PFSK-1 (cell line): Measurements from ENCODE around the gene RPA3.

ENCODE experiments used
- FOXP2 ChIP-seq: optimal IDR thresholded peaks from 2 replicates; pipeline ENCODE3; 2011; ENCODE audit warnings: borderline replicate concordance, control low read depth, inconsistent platforms; ENCODE audit not compliant: insufficient read depth; ENCODE audit errors: extremely low read length, extremely low read depth
- POLR2AphosphoS5 ChIP-seq: IDR thresholded peaks from 2 replicates; pipeline ENCODE4 v1.6.1; 2012; ENCODE audit warnings: low read depth, mild to moderate bottlenecking, control low read depth, low read length, moderate library complexity
- SIN3A ChIP-seq: IDR thresholded peaks from 2 replicates; pipeline ENCODE4 v1.6.1; 2012; ENCODE audit warnings: mild to moderate bottlenecking, low read length, moderate library complexity, borderline replicate concordance; ENCODE audit not compliant: insufficient read depth
- TAF1 ChIP-seq: IDR thresholded peaks from 2 replicates; pipeline ENCODE4 v1.6.1; 2012; ENCODE audit warnings: low read length, control low read depth, borderline replicate concordance; ENCODE audit not compliant: insufficient read depth
- TF ChIP-seq, protein P1 (sequence below), 2 experiments: IDR thresholded peaks; 2 replicates each; pipeline versions ENCODE4 v1.6.1 to v1.8.0; 2011 to 2012; ENCODE audit warnings: low read depth in 2 of 2, low read length in 2 of 2, control low read depth in 1 of 2, inconsistent platforms in 1 of 2, mild to moderate bottlenecking in 1 of 2, moderate library complexity in 1 of 2; ENCODE audit not compliant: insufficient read depth in 1 of 2

RPA3 gene

DNA sequence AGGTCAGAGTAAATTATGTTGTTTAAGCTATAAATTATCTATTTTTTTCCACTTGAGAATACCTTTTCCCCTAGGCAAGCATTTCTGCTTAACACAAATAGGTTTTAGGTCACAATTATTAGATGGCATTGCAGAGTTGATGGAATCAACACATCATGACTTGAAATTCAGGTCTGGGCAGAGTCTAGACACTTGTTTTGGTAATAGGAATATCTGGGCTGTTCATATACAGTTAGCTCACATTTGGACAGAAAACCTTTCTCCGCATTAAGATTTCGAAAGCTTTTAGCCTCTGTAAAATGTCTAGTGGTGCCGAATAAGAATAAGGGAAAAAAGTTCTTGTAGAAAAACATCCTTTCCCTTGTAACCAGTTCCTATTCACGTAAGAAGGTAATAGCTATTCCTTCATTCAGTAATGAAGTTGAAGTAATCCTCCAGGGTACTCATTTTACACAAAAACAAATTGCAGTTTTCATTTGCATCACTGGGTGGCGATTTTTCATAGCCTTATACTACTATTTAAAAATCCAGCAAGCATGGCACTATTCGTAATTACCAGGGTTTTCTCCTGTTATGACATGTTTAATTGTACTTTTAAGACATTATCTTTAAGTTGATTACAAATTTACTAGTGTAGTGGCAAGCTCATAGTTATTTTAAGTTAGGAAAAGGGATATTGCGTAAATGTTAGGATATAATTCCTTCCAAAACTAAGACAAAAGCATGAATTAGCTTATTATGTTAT is 37.0 kb downstream of the RPA3 start:
- TF ChIP-seq POLR2AphosphoS5 (no peak), TAF1 (no peak), FOXP2 (no peak), SIN3A (no peak)
- TF ChIP-seq, protein P1, sequence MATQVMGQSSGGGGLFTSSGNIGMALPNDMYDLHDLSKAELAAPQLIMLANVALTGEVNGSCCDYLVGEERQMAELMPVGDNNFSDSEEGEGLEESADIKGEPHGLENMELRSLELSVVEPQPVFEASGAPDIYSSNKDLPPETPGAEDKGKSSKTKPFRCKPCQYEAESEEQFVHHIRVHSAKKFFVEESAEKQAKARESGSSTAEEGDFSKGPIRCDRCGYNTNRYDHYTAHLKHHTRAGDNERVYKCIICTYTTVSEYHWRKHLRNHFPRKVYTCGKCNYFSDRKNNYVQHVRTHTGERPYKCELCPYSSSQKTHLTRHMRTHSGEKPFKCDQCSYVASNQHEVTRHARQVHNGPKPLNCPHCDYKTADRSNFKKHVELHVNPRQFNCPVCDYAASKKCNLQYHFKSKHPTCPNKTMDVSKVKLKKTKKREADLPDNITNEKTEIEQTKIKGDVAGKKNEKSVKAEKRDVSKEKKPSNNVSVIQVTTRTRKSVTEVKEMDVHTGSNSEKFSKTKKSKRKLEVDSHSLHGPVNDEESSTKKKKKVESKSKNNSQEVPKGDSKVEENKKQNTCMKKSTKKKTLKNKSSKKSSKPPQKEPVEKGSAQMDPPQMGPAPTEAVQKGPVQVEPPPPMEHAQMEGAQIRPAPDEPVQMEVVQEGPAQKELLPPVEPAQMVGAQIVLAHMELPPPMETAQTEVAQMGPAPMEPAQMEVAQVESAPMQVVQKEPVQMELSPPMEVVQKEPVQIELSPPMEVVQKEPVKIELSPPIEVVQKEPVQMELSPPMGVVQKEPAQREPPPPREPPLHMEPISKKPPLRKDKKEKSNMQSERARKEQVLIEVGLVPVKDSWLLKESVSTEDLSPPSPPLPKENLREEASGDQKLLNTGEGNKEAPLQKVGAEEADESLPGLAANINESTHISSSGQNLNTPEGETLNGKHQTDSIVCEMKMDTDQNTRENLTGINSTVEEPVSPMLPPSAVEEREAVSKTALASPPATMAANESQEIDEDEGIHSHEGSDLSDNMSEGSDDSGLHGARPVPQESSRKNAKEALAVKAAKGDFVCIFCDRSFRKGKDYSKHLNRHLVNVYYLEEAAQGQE (IDR thresholded peaks at IDR 0.05; ENCODE audit: insufficient read depth in 1 of 2, low read depth in 2 of 2, low read length in 2 of 2) = no peak

DNA sequence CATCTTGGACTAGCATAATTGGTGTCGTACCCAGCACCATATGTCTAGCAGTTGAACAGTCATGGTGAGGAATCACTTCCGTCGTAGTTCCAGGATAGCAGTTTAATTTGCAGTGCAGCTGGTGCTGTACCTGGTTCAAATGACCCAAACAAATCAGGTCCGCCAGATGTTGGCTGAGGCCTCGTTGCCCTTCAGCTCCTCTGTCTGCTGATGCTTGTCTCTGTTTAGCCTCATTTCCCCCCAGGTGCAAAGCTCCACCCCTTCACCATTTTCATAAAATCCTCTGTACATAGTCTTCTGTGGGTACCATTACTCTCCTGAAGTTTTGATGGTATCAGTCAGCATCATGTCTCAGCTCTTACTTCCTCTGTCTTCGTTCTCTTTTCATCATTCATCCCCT is 42.7 kb downstream of the RPA3 start:
- no peak for TF ChIP-seq SIN3A
- TF ChIP-seq POLR2AphosphoS5 = no peak
- TF ChIP-seq, protein P1 (IDR thresholded peaks at IDR 0.05; ENCODE audit: insufficient read depth in 1 of 2, low read depth in 2 of 2, low read length in 2 of 2) = no peak
- TF ChIP-seq TAF1 = no peak
- no peak for TF ChIP-seq FOXP2

DNA sequence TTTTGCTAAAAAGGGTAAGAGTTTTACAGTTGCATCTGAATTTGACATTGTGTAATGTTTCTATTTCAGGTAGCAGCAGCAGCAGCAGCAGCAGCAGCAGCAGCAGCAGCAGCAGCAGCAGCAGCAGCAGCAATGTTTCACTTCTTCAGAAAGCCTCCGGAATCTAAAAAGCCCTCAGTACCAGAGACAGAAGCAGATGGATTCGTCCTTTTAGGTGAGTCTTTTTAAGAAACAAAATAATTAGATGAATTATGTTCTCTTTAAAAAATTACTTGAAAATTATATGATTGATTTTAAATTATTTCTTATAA is 45.2 kb downstream of the RPA3 start:
- TF ChIP-seq FOXP2 = no peak
- TF ChIP-seq TAF1 = no peak
- TF ChIP-seq, protein P1 (IDR thresholded peaks at IDR 0.05; ENCODE audit: insufficient read depth in 1 of 2, low read depth in 2 of 2, low read length in 2 of 2) = no peak
- TF ChIP-seq SIN3A = no peak
- no peak for TF ChIP-seq POLR2AphosphoS5

DNA sequence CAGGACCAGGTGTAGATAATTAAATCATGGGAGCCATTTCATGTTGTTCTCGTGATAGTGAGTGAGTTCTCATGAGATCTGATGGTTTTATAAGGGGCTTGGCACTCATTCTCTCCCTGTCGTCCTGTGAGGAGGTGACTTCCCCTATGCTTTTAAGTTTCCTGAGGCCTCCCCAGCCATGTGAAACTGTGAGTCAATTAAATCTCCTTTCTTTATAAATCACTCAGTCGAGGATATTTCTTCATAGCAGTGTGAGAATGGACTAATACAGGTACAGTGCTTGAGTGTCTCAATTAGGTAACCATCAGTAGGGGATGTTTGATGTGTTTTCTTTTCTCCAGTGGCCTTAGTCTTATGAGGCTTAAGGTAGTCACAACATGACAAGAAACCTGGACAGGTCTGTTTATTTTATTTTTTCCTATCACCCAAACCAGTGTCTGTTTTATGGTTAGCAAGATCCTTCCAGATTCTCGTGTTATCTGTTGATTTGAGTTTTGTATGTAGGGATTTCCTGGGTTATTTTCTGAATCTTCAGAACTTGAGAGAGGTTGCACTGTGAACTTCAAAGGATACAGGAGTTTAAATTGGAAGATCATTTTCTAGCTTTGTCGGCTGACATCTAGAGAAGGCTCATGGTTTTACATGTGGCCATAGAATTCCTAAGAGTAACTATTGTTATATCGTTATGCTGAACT is 45.7 kb downstream of the RPA3 start:
- no peak for TF ChIP-seq TAF1
- no peak for TF ChIP-seq FOXP2
- no peak for TF ChIP-seq POLR2AphosphoS5
- TF ChIP-seq, protein P1 (IDR thresholded peaks at IDR 0.05; ENCODE audit: insufficient read depth in 1 of 2, low read depth in 2 of 2, low read length in 2 of 2) = no peak
- TF ChIP-seq SIN3A = no peak
